ENCODE data around the gene TGFB2.

The TGFB2 gene

DNA sequence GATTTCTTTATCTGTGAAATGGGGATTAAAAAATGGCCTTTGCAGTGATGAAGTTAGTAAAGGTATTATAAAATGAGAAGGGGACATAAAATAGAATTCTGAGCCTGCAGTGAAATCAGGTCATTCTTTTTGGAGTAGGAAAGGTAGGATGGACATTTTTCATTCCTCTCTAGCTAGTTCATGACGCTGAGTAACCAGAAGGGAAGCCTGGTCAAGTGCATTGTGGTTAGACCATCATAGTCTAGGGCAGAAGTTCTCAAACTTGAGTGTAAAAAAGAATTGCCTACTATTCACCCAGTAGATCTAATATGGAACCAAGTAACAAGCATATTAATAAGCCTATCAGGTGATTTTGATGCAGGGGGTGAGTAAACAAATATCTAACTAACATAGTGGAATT lies 50.8 kb downstream of the TGFB2 start:
- no peak overlapping the region for H3K27ac ChIP-seq (ENCODE audit: insufficient read depth in 1 of 2, low read depth in 1 of 2, low read length in 2 of 2, poor library complexity in 1 of 2, severe bottlenecking in 2 of 2)
- ChIA-PET CTCF (no interaction called here), POLR2A (no interaction called here)
- H3K9me3 ChIP-seq (ENCODE audit: control extremely low read depth in 1 of 5, control insufficient read depth in 4 of 5, insufficient read depth in 2 of 5, low read depth in 1 of 5, low read length in 4 of 5), result no peaks in the 10 kb centered on the region
- no peak overlapping the region for H3K4me3 ChIP-seq (ENCODE audit: control insufficient read depth in 1 of 7, extremely low read depth in 1 of 7, insufficient read depth in 4 of 7, low read depth in 2 of 7, low read length in 6 of 7)
- no peaks in the 10 kb centered on the region for H3K27me3 ChIP-seq (replicated peaks in 2 of 5; ENCODE audit: control insufficient read depth in 4 of 5, insufficient read depth in 5 of 5, low read length in 4 of 5)
- H3K36me3 ChIP-seq (ENCODE audit: control insufficient read depth in 4 of 4, insufficient read depth in 4 of 4, low read length in 3 of 4), result no peaks in the 10 kb centered on the region
- no peak for DNase-seq
- H3K4me1 ChIP-seq (ENCODE audit: control extremely low read depth in 1 of 4, control insufficient read depth in 4 of 4, insufficient read depth in 4 of 4, low read length in 3 of 4), result no peaks in the 10 kb centered on the region
- WGBS (ENCODE audit: insufficient coverage), result no CpG with 5 or more reads among the region's 1 CpG

DNA sequence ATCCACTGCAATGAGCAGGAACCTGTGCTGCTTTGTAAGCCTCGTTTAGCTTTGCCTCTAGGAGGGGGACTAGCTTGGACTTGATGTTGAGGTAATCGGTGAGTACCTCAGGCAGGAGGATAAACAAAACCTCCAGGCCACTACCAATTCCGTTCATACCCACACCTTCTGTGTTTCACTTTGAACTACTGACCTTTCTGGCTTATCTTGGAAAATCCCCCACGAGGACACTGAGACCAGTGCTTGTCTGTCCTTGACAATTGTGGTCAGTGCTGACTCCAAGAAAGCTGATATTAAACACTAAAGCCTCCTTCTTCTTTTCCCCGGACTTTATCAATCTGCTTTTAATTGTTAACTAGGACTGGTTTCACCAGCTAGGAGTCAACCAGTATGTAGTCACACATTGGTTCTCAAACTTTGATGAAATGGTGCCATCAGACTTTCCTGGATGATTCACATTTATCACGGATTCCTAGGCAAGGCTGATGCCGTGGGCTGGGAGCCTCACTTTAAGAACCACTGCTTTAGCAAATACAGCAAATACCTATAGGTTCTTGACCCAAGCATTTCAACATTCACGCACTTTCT lies 52.7 kb downstream of the TGFB2 start:
- Histone ChIP-seq H3K27me3 (replicated peaks in 2 of 5; ENCODE audit: control insufficient read depth in 4 of 5, insufficient read depth in 5 of 5, low read length in 4 of 5) (no peaks in the 10 kb centered on the region), H3K27ac (ENCODE audit: insufficient read depth in 1 of 2, low read depth in 1 of 2, low read length in 2 of 2, poor library complexity in 1 of 2, severe bottlenecking in 2 of 2) (no peak overlapping the region), H3K9me3 (ENCODE audit: control extremely low read depth in 1 of 5, control insufficient read depth in 4 of 5, insufficient read depth in 2 of 5, low read depth in 1 of 5, low read length in 4 of 5) (no peaks in the 10 kb centered on the region), H3K4me3 (ENCODE audit: control insufficient read depth in 1 of 7, extremely low read depth in 1 of 7, insufficient read depth in 4 of 7, low read depth in 2 of 7, low read length in 6 of 7) (no peak overlapping the region), H3K4me1 (ENCODE audit: control extremely low read depth in 1 of 4, control insufficient read depth in 4 of 4, insufficient read depth in 4 of 4, low read length in 3 of 4) (no peaks in the 10 kb centered on the region), H3K36me3 (ENCODE audit: control insufficient read depth in 4 of 4, insufficient read depth in 4 of 4, low read length in 3 of 4) (no peaks in the 10 kb centered on the region)
- ChIA-PET CTCF (interaction anchor here (1.3 kb wide), 1 partner anchor 9 kb away, joined by 3 read pairs; no protein-coding TSS in a partner anchor), POLR2A (no interaction called here)
- 79% methylated on average over 5 of the region's 8 CpGs for WGBS (ENCODE audit: insufficient coverage)
- no peak for DNase-seq

GRCh38 chr1:218400624-218401023 lies 55.5 kb downstream of the TGFB2 start:
- Histone ChIP-seq H3K27ac (ENCODE audit: insufficient read depth in 1 of 2, low read depth in 1 of 2, low read length in 2 of 2, poor library complexity in 1 of 2, severe bottlenecking in 2 of 2) (no peak overlapping the region), H3K27me3 (replicated peaks in 2 of 5; ENCODE audit: control insufficient read depth in 4 of 5, insufficient read depth in 5 of 5, low read length in 4 of 5) (no peaks in the 10 kb centered on the region), H3K4me1 (ENCODE audit: control extremely low read depth in 1 of 4, control insufficient read depth in 4 of 4, insufficient read depth in 4 of 4, low read length in 3 of 4) (no peaks in the 10 kb centered on the region), H3K36me3 (ENCODE audit: control insufficient read depth in 4 of 4, insufficient read depth in 4 of 4, low read length in 3 of 4) (no peaks in the 10 kb centered on the region), H3K9me3 (ENCODE audit: control extremely low read depth in 1 of 5, control insufficient read depth in 4 of 5, insufficient read depth in 2 of 5, low read depth in 1 of 5, low read length in 4 of 5) (no peaks in the 10 kb centered on the region), H3K4me3 (ENCODE audit: control insufficient read depth in 1 of 7, extremely low read depth in 1 of 7, insufficient read depth in 4 of 7, low read depth in 2 of 7, low read length in 6 of 7) (no peak overlapping the region)
- POLR2A ChIA-PET, result no interaction called here
- no peak for DNase-seq
- no CpG with 5 or more reads among the region's 3 CpGs for WGBS (ENCODE audit: insufficient coverage)
- CTCF ChIA-PET, result no interaction called here

DNA sequence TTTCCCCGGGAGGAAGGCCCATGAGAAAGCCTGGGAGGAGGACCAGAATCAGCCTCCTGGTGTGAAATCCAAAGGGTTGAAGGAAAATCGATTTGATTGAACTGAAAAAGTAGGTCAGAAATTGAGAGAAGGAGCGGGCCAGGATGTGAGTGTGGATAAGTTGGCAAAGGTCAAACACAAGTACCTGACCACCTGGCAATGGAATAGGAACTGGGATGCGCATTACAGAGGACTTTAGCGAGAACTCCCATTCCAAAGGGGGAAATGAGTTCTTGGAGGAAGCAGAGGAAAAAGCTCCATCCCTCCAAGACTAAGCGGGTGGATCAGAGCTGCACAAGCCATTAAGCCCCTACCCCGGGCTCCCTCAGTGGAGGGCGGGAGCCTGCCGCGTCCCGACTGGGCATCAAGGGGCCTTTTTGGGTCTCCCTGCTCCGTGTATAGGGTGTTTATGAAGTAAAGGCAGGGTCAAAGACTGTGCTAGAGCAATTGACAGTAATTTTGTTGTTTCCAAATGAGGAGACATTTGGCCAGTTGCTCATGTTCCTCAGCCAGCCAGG lies 56.4 kb downstream of the TGFB2 start:
- no peak for DNase-seq
- Histone ChIP-seq H3K9me3 (ENCODE audit: control extremely low read depth in 1 of 5, control insufficient read depth in 4 of 5, insufficient read depth in 2 of 5, low read depth in 1 of 5, low read length in 4 of 5) (no peaks in the 10 kb centered on the region), H3K4me1 (ENCODE audit: control extremely low read depth in 1 of 4, control insufficient read depth in 4 of 4, insufficient read depth in 4 of 4, low read length in 3 of 4) (no peaks in the 10 kb centered on the region), H3K27ac (ENCODE audit: insufficient read depth in 1 of 2, low read depth in 1 of 2, low read length in 2 of 2, poor library complexity in 1 of 2, severe bottlenecking in 2 of 2) (no peak overlapping the region), H3K36me3 (ENCODE audit: control insufficient read depth in 4 of 4, insufficient read depth in 4 of 4, low read length in 3 of 4) (no peaks in the 10 kb centered on the region), H3K4me3 (ENCODE audit: control insufficient read depth in 1 of 7, extremely low read depth in 1 of 7, insufficient read depth in 4 of 7, low read depth in 2 of 7, low read length in 6 of 7) (no peak overlapping the region), H3K27me3 (replicated peaks in 2 of 5; ENCODE audit: control insufficient read depth in 4 of 5, insufficient read depth in 5 of 5, low read length in 4 of 5) (no peaks in the 10 kb centered on the region)
- over 99% methylated on average over 11 of the region's 12 CpGs for WGBS (ENCODE audit: insufficient coverage)
- POLR2A ChIA-PET, result no interaction called here
- CTCF ChIA-PET, result no interaction called here

- no peaks in the 10 kb centered on the region for H3K4me1 ChIP-seq (ENCODE audit: control extremely low read depth in 1 of 4, control insufficient read depth in 4 of 4, insufficient read depth in 4 of 4, low read length in 3 of 4)
- H3K27ac ChIP-seq (ENCODE audit: insufficient read depth in 1 of 2, low read depth in 1 of 2, low read length in 2 of 2, poor library complexity in 1 of 2, severe bottlenecking in 2 of 2), result no peak overlapping the region
- DNase-seq, result no peak
- no peaks in the 10 kb centered on the region for H3K27me3 ChIP-seq (replicated peaks in 2 of 5; ENCODE audit: control insufficient read depth in 4 of 5, insufficient read depth in 5 of 5, low read length in 4 of 5)
- WGBS (ENCODE audit: insufficient coverage), result 90% methylated on average over 5 of the region's 8 CpGs
- ChIA-PET CTCF (no interaction called here), POLR2A (no interaction called here)
- no peak overlapping the region for H3K4me3 ChIP-seq (ENCODE audit: control insufficient read depth in 1 of 7, extremely low read depth in 1 of 7, insufficient read depth in 4 of 7, low read depth in 2 of 7, low read length in 6 of 7)
- no peaks in the 10 kb centered on the region for H3K36me3 ChIP-seq (ENCODE audit: control insufficient read depth in 4 of 4, insufficient read depth in 4 of 4, low read length in 3 of 4)
- H3K9me3 ChIP-seq (ENCODE audit: control extremely low read depth in 1 of 5, control insufficient read depth in 4 of 5, insufficient read depth in 2 of 5, low read depth in 1 of 5, low read length in 4 of 5), result no peaks in the 10 kb centered on the region
These were observed 57.1 kb downstream of the TGFB2 start for GRCh38 chr1:218401998-218402785.

DNA sequence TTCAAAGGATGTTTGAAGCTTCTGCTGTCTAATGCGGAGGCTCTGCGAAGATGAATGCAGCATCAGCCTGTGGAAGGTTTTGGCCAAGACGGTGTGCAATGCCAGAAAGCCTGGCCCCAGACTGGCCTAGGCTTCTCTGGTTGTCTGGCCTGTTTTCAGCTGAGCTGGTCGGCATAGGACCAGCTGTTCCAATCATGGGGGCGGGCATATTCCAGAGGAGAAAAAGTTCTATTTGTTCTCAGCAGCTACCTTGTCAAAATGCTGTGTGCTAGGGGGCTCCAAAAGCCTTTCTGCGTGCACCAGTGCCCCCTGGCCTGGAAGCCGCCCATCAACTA lies 57.6 kb downstream of the TGFB2 start:
- H3K9me3 ChIP-seq (ENCODE audit: control extremely low read depth in 1 of 5, control insufficient read depth in 4 of 5, insufficient read depth in 2 of 5, low read depth in 1 of 5, low read length in 4 of 5), result no peaks in the 10 kb centered on the region
- H3K4me3 ChIP-seq (ENCODE audit: control insufficient read depth in 1 of 7, extremely low read depth in 1 of 7, insufficient read depth in 4 of 7, low read depth in 2 of 7, low read length in 6 of 7), result no peak overlapping the region
- no peaks in the 10 kb centered on the region for H3K36me3 ChIP-seq (ENCODE audit: control insufficient read depth in 4 of 4, insufficient read depth in 4 of 4, low read length in 3 of 4)
- no peaks in the 10 kb centered on the region for H3K27me3 ChIP-seq (replicated peaks in 2 of 5; ENCODE audit: control insufficient read depth in 4 of 5, insufficient read depth in 5 of 5, low read length in 4 of 5)
- POLR2A ChIA-PET, result no interaction called here
- 92% methylated on average over 7 of the region's 7 CpGs for WGBS (ENCODE audit: insufficient coverage)
- H3K27ac ChIP-seq (ENCODE audit: insufficient read depth in 1 of 2, low read depth in 1 of 2, low read length in 2 of 2, poor library complexity in 1 of 2, severe bottlenecking in 2 of 2), result no peak overlapping the region
- no peaks in the 10 kb centered on the region for H3K4me1 ChIP-seq (ENCODE audit: control extremely low read depth in 1 of 4, control insufficient read depth in 4 of 4, insufficient read depth in 4 of 4, low read length in 3 of 4)
- CTCF ChIA-PET, result no interaction called here
- no peak for DNase-seq

GRCh38 chr1:218403300-218403699 lies 58.2 kb downstream of the TGFB2 start:
- POLR2A ChIA-PET, result no interaction called here
- Histone ChIP-seq H3K36me3 (ENCODE audit: control insufficient read depth in 4 of 4, insufficient read depth in 4 of 4, low read length in 3 of 4) (no peaks in the 10 kb centered on the region), H3K27ac (ENCODE audit: insufficient read depth in 1 of 2, low read depth in 1 of 2, low read length in 2 of 2, poor library complexity in 1 of 2, severe bottlenecking in 2 of 2) (no peak overlapping the region), H3K4me1 (ENCODE audit: control extremely low read depth in 1 of 4, control insufficient read depth in 4 of 4, insufficient read depth in 4 of 4, low read length in 3 of 4) (no peaks in the 10 kb centered on the region), H3K27me3 (replicated peaks in 2 of 5; ENCODE audit: control insufficient read depth in 4 of 5, insufficient read depth in 5 of 5, low read length in 4 of 5) (no peaks in the 10 kb centered on the region), H3K9me3 (ENCODE audit: control extremely low read depth in 1 of 5, control insufficient read depth in 4 of 5, insufficient read depth in 2 of 5, low read depth in 1 of 5, low read length in 4 of 5) (no peaks in the 10 kb centered on the region), H3K4me3 (ENCODE audit: control insufficient read depth in 1 of 7, extremely low read depth in 1 of 7, insufficient read depth in 4 of 7, low read depth in 2 of 7, low read length in 6 of 7) (no peak overlapping the region)
- 93% methylated on average over 3 of the region's 7 CpGs for WGBS (ENCODE audit: insufficient coverage)
- DNase-seq, result no peak
- CTCF ChIA-PET, result no interaction called here

Measured in common myeloid progenitor, CD34-positive (primary cell).